IMR-90 (cell line): ENCODE measurements around the gene PTCHD4.

Source experiments
- CTCF ChIP-seq: conservative IDR thresholded peaks from 2 replicates; pipeline ENCODE4 v1.5.1; 2012; ENCODE audit warnings: mild to moderate bottlenecking, low read depth, low read length, improper control_type of control experiment
- MAZ ChIP-seq: IDR thresholded peaks from 2 replicates; pipeline ENCODE4 v1.6.1; 2012; ENCODE audit warnings: low read depth, mild to moderate bottlenecking, low read length, improper control_type of control experiment, moderate library complexity, borderline replicate concordance
- MXI1 ChIP-seq: IDR thresholded peaks from 2 replicates; pipeline ENCODE4 v1.6.1; 2012; ENCODE audit warnings: low read depth, mild to moderate bottlenecking, low read length, moderate library complexity, borderline replicate concordance
- POLR2A ChIP-seq: IDR thresholded peaks from 2 replicates; pipeline ENCODE4 v1.6.1; 2012; ENCODE audit warnings: mild to moderate bottlenecking, low read depth, low read length

DNA sequence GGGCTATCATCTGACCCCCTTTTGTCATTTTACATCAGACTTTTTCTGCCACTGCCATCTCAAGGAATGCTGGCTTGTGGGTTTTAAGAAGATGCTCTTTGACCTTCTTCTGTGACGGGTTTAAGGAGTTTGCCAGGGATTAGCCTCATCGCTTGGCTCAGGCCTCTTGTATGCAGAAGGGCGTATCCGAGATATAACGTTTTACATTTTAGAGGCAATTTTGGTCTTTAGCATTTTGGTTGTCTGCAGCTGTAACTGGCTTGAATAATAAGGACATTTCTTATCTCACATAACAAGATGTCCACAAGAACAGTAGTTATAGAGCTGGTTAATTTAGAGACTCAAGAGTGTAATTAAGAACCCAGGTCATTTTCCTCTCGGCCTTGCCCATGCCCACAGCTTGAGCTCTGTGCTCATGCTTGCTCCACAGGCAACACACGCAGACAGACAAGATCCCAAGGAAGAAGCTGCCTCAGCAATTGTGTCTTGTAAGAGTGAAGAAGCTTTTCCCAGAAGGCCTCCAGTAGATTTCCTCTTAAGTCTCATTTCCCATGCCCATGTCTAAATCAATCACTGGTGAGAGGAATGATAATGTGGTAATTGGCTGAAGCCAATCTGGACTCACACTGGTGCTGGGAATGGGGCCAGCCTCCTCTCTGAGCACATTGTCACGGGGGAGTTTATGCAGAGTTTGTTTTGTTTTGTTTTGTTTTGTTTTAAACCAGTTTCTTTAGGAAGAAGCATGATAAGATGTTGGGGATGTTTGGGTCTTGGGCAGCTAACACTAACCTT is 36.8 kb downstream of the PTCHD4 start:
- no peak for TF ChIP-seq CTCF
- TF ChIP-seq POLR2A = no peak
- no peak for TF ChIP-seq MXI1
- no peak for TF ChIP-seq MAZ
